ENCODE results near the gene SYTL2. TPM values are rescaled to one million over a fixed set of nuclear protein-coding genes. Genes with fewer than 3 reads are reported as not detected.
A peak's percentile ranks its signal among the peaks of the same experiment; 100 is the strongest.

The SYTL2 gene
- total and polyA plus RNA-seq, 10 donors = 2.7 to 176 (median 26.5) TPM

GRCh38 chr11:85755701-85756100, 55.2 kb downstream of the SYTL2 start:
- DNase-seq = no peak
- no peaks in the 10 kb centered on the region for H3K9me3 ChIP-seq
- WGBS, 5 donors = 48 to 79% (median 67%) methylated on average over 1 of the region's 1 CpG
- peaks cover 17 to 63% (median 29%) of the 10 kb centered on the region in 6 donors for H3K4me1 ChIP-seq
- no peaks in the 10 kb centered on the region for H3K36me3 ChIP-seq
- TF ChIP-seq POLR2A (IDR thresholded peaks at IDR 0.05) = no peak
- TF ChIP-seq POLR2AphosphoS5 (IDR thresholded peaks at IDR 0.05) = no peak
- TF ChIP-seq CTCF (IDR thresholded peaks at IDR 0.05 in 8 of 11, conservative IDR thresholded peaks at IDR 0.05 in 3 of 11) = no peak
- no peak overlapping the region for H3K4me3 ChIP-seq
- H3K27me3 ChIP-seq (replicated peaks in 1 of 7) = peaks cover 0 to 12% (median 0%) of the 10 kb centered on the region in 7 donors
- intact Hi-C loops (cut with DNase I; ENCODE audit: low total_unique reads) = no loop called here
- peak overlapping the region in 5 of 8 donors; percentile 12 to 62 (median 49) for H3K27ac ChIP-seq

GRCh38 chr11:85755285-85755684, 55.7 kb downstream of the SYTL2 start:
- Histone ChIP-seq H3K4me1 (peaks cover 20 to 67% (median 33%) of the 10 kb centered on the region in 6 donors), H3K4me3 (no peak overlapping the region), H3K27me3 (replicated peaks in 1 of 7) (peaks cover 0 to 16% (median 0%) of the 10 kb centered on the region in 7 donors), H3K36me3 (no peaks in the 10 kb centered on the region), H3K9me3 (no peaks in the 10 kb centered on the region), H3K27ac (peak overlapping the region in 4 of 8 donors; percentile 25 to 62 (median 50))
- DNase-seq = no peak
- TF ChIP-seq POLR2A (IDR thresholded peaks at IDR 0.05) (no peak), POLR2AphosphoS5 (IDR thresholded peaks at IDR 0.05) (no peak), CTCF (IDR thresholded peaks at IDR 0.05 in 8 of 11, conservative IDR thresholded peaks at IDR 0.05 in 3 of 11) (no peak)
- intact Hi-C loops (cut with DNase I; ENCODE audit: low total_unique reads) = no loop called here
- whole genome bisulfite sequencing, 5 donors = 78 to 93% (median 88%) methylated on average over 2 of the region's 2 CpGs

- peaks cover 27 to 83% (median 45%) of the 10 kb centered on the region in 6 donors for H3K4me1 ChIP-seq
- DNase-seq = peak; percentile 80
Observed at GRCh38 chr11:85752890-85753581, 57.9 kb downstream of the SYTL2 start.

More at GRCh38 chr11:85752890-85753581, 57.9 kb downstream of the SYTL2 start:
- Histone ChIP-seq H3K27ac (peak overlapping the region in 5 of 8 donors; percentile 16 to 80 (median 64)), H3K9me3 (no peaks in the 10 kb centered on the region), H3K27me3 (replicated peaks in 1 of 7) (peaks cover 0 to 23% (median 0%) of the 10 kb centered on the region in 7 donors), H3K4me3 (no peak overlapping the region), H3K36me3 (peaks cover 0 to under 1% (median 0%) of the 10 kb centered on the region in 6 donors)
- TF ChIP-seq POLR2AphosphoS5 (IDR thresholded peaks at IDR 0.05) = peak in 1 of 3 donors; percentile 76
- TF ChIP-seq POLR2A (IDR thresholded peaks at IDR 0.05) = no peak
- peak in 3 of 11 experiments; percentile 17 to 23 (median 17) for TF ChIP-seq CTCF (IDR thresholded peaks at IDR 0.05 in 8 of 11, conservative IDR thresholded peaks at IDR 0.05 in 3 of 11)
- intact Hi-C loops (cut with DNase I; ENCODE audit: low total_unique reads) = no loop called here
- WGBS, 5 donors = 23 to 50% (median 28%) methylated on average over 7 of the region's 7 CpGs
